Tibial artery (tissue), 4 donors: Measurements from ENCODE around the gene CAGE1.
"Not testable (repeated sequence)": the region's sequence is repeated elsewhere in the genome, so short reads cannot be mapped to it uniquely, and the experiment has no call there.

Experiments
- DNase-seq, 2 donors: peaks; one replicate each; pipeline ENCODE4 v3.0.0-alpha.2; 2019
- H3K27ac ChIP-seq, 2 donors: fragments of 200-600 bp; sonication (generic) in 1 of 2; 1 replicate in 1 of 2; 2 replicates in 1 of 2; pipeline ENCODE4 v1.5.1; 2018 to 2019; ENCODE audit warnings: mild to moderate bottlenecking in 1 of 2
- H3K27me3 ChIP-seq, 2 donors: fragments of 200-600 bp; sonication (generic) in 1 of 2; one replicate each; pipeline versions ENCODE4 v1.5.1 to v1.6.0; 2016 to 2019
- H3K36me3 ChIP-seq, 3 donors: fragments of 200-600 bp; sonication (generic) in 2 of 3; one replicate each; pipeline ENCODE4 v1.5.1; 2016 to 2019; ENCODE audit warnings: mild to moderate bottlenecking in 2 of 3
- H3K4me1 ChIP-seq, 4 donors: fragments of 200-600 bp; sonication (generic) in 2 of 4; 1 replicate in 3 of 4; 2 replicates in 1 of 4; pipeline ENCODE4 v1.5.1; 2016 to 2019
- H3K4me3 ChIP-seq, 2 donors: fragments of 200-600 bp; sonication (generic) in 1 of 2; 1 replicate in 1 of 2; 2 replicates in 1 of 2; pipeline ENCODE4 v1.5.1; 2018 to 2019; ENCODE audit warnings: mild to moderate bottlenecking in 2 of 2
- H3K9me3 ChIP-seq, 3 donors: fragments of 200-600 bp; sonication (generic) in 1 of 3; one replicate each; pipeline ENCODE4 v1.5.1; 2016 to 2019
- intact Hi-C: fragments of 100-400 bp; cut with DNase I; formaldehyde crosslinking; loops from one replicate; pipeline ENCODE4 v1.15.0; 2023; ENCODE audit warnings: low total_unique reads
- TF ChIP-seq, protein P1 (sequence below), 2 experiments: fragments of 200-600 bp in 1 of 2; fragments of 450-650 bp in 1 of 2; IDR thresholded peaks; one replicate each; pipeline ENCODE4 v1.5.1; 2017 to 2019; ENCODE audit warnings: antibody characterized with exemption in 2 of 2, mild to moderate bottlenecking in 1 of 2, moderate library complexity in 1 of 2

Gene CAGE1

DNA sequence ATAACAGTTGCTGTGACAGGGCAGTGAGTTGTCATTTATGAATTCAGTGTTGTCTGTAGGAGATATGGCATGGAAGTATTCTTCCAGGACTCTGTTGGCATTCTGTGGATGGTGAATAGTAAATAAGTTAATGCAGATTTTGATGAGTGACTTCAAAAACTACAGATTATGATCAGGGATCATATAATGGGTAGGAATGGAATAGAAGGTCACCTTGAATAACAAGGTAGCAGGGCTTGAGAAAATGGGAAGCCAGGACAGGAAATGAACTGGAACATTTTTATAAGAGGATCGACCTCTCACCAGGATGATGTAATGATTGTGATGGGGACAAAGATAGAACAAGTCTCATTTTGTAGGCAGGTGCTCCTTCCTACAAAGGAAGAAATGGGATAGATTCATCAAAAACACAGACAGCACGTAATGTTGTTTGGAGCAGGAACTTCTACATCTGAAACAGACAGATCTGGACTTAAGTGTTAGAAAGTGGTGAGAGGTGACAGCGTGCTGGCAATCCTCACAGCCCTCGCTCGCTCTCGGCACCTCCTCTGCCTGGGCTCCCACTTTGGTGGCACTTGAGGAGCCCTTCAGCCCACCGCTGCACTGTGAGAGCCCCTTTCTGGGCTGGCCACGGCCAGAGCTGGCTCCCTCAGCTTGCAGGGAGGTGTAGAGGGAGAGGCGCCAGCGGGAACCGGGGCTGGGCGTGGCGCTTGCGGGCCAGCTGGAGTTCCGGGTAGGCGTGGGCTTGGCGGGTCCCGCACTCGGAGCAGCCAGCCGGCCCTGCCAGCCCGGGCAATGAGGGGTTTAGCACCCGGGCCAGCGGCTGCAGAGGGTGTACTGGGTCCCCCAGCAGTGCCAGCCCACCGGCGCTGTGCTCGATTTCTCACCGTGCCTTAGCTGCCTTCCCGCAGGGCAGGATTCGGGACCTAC lies 45.7 kb downstream of the CAGE1 start:
- Histone ChIP-seq H3K4me1 (no peaks in the 10 kb centered on the region), H3K27ac (no peak overlapping the region), H3K9me3 (no peaks in the 10 kb centered on the region), H3K27me3 (peaks cover 0 to 19% of the 10 kb centered on the region in 2 donors), H3K36me3 (no peaks in the 10 kb centered on the region), H3K4me3 (no peak overlapping the region)
- intact Hi-C loops, result no loop called here
- DNase-seq, result no peak
- TF ChIP-seq, protein P1, sequence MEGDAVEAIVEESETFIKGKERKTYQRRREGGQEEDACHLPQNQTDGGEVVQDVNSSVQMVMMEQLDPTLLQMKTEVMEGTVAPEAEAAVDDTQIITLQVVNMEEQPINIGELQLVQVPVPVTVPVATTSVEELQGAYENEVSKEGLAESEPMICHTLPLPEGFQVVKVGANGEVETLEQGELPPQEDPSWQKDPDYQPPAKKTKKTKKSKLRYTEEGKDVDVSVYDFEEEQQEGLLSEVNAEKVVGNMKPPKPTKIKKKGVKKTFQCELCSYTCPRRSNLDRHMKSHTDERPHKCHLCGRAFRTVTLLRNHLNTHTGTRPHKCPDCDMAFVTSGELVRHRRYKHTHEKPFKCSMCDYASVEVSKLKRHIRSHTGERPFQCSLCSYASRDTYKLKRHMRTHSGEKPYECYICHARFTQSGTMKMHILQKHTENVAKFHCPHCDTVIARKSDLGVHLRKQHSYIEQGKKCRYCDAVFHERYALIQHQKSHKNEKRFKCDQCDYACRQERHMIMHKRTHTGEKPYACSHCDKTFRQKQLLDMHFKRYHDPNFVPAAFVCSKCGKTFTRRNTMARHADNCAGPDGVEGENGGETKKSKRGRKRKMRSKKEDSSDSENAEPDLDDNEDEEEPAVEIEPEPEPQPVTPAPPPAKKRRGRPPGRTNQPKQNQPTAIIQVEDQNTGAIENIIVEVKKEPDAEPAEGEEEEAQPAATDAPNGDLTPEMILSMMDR (IDR thresholded peaks at IDR 0.05), result no peak

- Histone ChIP-seq H3K9me3 (no peaks in the 10 kb centered on the region), H3K36me3 (no peaks in the 10 kb centered on the region), H3K4me1 (no peaks in the 10 kb centered on the region), H3K27ac (no peak overlapping the region), H3K4me3 (no peak overlapping the region), H3K27me3 (peaks cover 0 to 15% of the 10 kb centered on the region in 2 donors)
- no peak for DNase-seq
- intact Hi-C loops, result no loop called here
- TF ChIP-seq, protein P1 (IDR thresholded peaks at IDR 0.05), result no peak
Observed at GRCh38 chr6:7341989-7342742, 47.4 kb downstream of the CAGE1 start.

GRCh38 chr6:7341271-7341670 lies 48.3 kb downstream of the CAGE1 start:
- Histone ChIP-seq H3K4me1 (no peaks in the 10 kb centered on the region), H3K27ac (no peak overlapping the region), H3K36me3 (no peaks in the 10 kb centered on the region), H3K27me3 (peaks cover 0 to 15% of the 10 kb centered on the region in 2 donors), H3K9me3 (no peaks in the 10 kb centered on the region), H3K4me3 (no peak overlapping the region)
- intact Hi-C loops, result no loop called here
- TF ChIP-seq, protein P1 (IDR thresholded peaks at IDR 0.05), result no peak
- DNase-seq, result no peak

GRCh38 chr6:7339007-7339732 lies 50.4 kb downstream of the CAGE1 start:
- DNase-seq, H3K4me3 ChIP-seq, H3K27ac ChIP-seq, H3K9me3 ChIP-seq, H3K36me3 ChIP-seq, H3K4me1 ChIP-seq, intact Hi-C loops: not testable (repeated sequence)
- H3K27me3 ChIP-seq, result peaks cover 0 to 13% of the 10 kb centered on the region in 2 donors

GRCh38 chr6:7338031-7338430 lies 51.5 kb downstream of the CAGE1 start:
- H3K36me3 ChIP-seq, result no peaks in the 10 kb centered on the region
- TF ChIP-seq, protein P1 (IDR thresholded peaks at IDR 0.05), result no peak
- no peaks in the 10 kb centered on the region for H3K4me1 ChIP-seq
- intact Hi-C loops, result no loop called here
- DNase-seq, result no peak
- H3K27ac ChIP-seq, result no peak overlapping the region
- peaks cover 0 to 9% of the 10 kb centered on the region in 2 donors for H3K27me3 ChIP-seq
- H3K9me3 ChIP-seq, result no peaks in the 10 kb centered on the region
- no peak overlapping the region for H3K4me3 ChIP-seq
